ENCODE measurements around the gene SALL3. TPM values are rescaled to one million over a fixed set of nuclear protein-coding genes. Genes with fewer than 3 reads are reported as not detected.

The SALL3 gene
- total and polyA plus RNA-seq, 2 of the 13 experiments (the other 11 are each of a cell fraction or from before 2014, with no cell fraction given), result not detected

GRCh38 chr18:79013869-79014268 lies 34.3 kb downstream of the SALL3 start:
- H3K27ac ChIP-seq (ENCODE audit: extremely low read length, insufficient read depth, low read length), result no peak overlapping the region

GRCh38 chr18:79018911-79019310 lies 39.3 kb downstream of the SALL3 start:
- POLR2A ChIA-PET, result no interaction called here
- Histone ChIP-seq H3K9ac (ENCODE audit: insufficient read depth, low read depth, low read length) (no peak overlapping the region), H3K79me2 (ENCODE audit: insufficient read depth, low read length) (no peaks in the 10 kb centered on the region), H3K4me3 (replicated peaks in 1 of 3; ENCODE audit: insufficient read depth in 1 of 3, low read depth in 2 of 3, low read length in 3 of 3) (no peak overlapping the region), H3K9me3 (ENCODE audit: low read length) (0 out of 2 replicates have a peak, but pooled peaks cover 5% of the 10 kb centered on the region), H3K27me3 (ENCODE audit: control insufficient read depth in 1 of 2, insufficient read depth in 2 of 2, low read length in 2 of 2) (peaks cover 4 to 56% of the 10 kb centered on the region in 2 experiments), H3K36me3 (replicated peaks in 1 of 2; ENCODE audit: control insufficient read depth in 1 of 2, insufficient read depth in 2 of 2, low read length in 2 of 2) (no peaks in the 10 kb centered on the region), H3K27ac (ENCODE audit: extremely low read length, insufficient read depth, low read length) (no peak overlapping the region), H4K20me1 (ENCODE audit: insufficient read depth, low read length) (no peaks in the 10 kb centered on the region), H3K4me1 (ENCODE audit: insufficient read depth, low read length) (no peaks in the 10 kb centered on the region), H2AFZ (ENCODE audit: low read length) (no peak overlapping the region), H3K4me2 (ENCODE audit: low read depth, low read length) (no peak overlapping the region)
- CTCF ChIA-PET (ENCODE audit: low intra/inter-chr PET ratio, low total read pairs), result no interaction called here
- in situ Hi-C loops (cut with HindIII; ENCODE audit: extremely low pct_ligation_motif_present, low pct_unique_long_range_greater_than_20kb) (no loop called here), intact Hi-C loops (cut with micrococcal nuclease; ENCODE audit: unreplicated experiment) (no loop called here)
- no TSS peak for BruUV-seq (replicated peaks)
- FAIRE-seq, result no peak
- WGBS (ENCODE audit: low lambda C conversion rate), result 40% methylated on average over 2 of the region's 12 CpGs
- ATAC-seq, result no peak; the same call in 2 of the 3 replicates
- no peak for DNase-seq (ENCODE audit: low spot score)
- TF ChIP-seq FOSL1 (CRISPR knock-in tag; IDR thresholded peaks at IDR 0.05; ENCODE audit: borderline replicate concordance), result no peak
- TF ChIP-seq TEAD3 (CRISPR knock-in tag; optimal IDR thresholded peaks at IDR 0.05; ENCODE audit: borderline replicate concordance), result no peak
- TF ChIP-seq ZNF317 (CRISPR knock-in tag; IDR thresholded peaks at IDR 0.05), result no peak
- TF ChIP-seq, protein P1, sequence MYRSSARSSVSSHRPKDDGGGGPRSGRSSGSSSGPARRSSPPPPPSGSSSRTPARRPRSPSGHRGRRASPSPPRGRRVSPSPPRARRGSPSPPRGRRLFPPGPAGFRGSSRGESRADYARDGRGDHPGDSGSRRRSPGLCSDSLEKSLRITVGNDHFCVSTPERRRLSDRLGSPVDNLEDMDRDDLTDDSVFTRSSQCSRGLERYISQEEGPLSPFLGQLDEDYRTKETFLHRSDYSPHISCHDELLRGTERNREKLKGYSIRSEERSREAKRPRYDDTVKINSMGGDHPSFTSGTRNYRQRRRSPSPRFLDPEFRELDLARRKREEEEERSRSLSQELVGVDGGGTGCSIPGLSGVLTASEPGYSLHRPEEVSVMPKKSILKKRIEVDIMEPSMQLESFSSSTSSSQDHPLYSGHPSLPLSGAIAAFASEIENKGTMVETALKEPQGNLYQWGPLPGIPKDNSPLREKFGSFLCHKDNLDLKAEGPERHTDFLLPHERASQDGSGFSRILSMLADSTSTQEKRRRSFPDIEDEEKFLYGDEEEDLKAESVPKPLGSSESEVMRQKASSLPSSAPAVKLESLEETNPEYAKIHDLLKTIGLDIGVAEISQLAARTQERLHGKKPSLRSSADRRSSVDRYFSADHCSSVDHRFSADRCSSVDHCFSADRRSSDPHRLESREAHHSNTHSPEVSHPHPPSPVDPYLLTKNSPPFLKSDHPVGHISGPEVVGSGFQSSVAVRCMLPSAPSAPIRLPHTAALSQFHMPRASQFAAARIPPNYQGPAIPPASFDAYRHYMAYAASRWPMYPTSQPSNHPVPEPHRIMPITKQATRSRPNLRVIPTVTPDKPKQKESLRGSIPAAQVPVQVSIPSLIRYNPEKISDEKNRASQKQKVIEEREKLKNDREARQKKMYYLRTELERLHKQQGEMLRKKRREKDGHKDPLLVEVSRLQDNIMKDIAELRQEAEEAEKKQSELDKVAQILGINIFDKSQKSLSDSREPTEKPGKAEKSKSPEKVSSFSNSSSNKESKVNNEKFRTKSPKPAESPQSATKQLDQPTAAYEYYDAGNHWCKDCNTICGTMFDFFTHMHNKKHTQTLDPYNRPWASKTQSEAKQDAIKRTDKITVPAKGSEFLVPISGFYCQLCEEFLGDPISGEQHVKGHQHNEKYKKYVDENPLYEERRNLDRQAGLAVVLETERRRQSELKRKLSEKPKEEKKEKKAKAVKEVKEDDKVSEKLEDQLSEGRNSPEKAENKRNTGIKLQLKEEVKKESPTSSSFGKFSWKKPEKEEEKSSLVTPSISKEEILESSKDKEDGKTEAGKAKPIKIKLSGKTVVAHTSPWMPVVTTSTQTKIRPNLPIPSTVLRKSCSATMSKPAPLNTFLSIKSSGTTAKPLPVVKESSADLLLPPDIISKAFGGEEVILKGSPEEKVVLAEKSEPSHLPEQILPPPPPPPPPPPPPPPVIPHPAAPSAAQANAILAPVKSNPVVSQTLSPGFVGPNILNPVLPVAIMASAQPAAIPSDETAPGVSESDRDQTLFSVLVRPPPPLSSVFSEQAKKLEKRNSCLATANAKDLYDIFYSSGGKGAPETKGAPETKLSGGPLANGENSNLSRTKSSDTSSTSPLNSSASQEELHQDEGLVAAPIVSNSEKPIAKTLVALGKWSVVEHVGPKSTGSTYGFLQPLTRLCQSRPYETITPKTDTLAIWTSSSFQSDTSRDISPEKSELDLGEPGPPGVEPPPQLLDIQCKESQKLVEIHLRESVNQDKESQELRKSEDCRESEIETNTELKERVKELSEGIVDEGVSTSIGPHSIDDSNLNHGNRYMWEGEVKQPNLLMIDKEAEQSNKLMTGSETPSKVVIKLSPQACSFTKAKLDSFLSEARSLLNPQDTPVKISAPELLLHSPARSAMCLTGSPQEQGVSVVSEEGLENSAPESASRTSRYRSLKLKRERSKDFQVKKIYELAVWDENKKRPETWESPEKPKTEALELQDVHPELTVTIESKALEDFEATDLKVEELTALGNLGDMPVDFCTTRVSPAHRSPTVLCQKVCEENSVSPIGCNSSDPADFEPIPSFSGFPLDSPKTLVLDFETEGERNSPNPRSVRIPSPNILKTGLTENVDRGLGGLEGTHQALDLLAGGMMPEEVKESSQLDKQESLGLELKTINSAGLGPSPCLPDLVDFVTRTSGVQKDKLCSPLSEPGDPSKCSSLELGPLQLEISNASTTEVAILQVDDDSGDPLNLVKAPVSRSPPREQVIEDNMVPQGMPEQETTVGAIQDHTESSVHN (CRISPR knock-in tag; IDR thresholded peaks at IDR 0.05), result no peak
- no peak for TF ChIP-seq ZNF572 (CRISPR knock-in tag; IDR thresholded peaks at IDR 0.05)
- TF ChIP-seq ZNF552 (CRISPR knock-in tag; IDR thresholded peaks at IDR 0.05; ENCODE audit: borderline replicate concordance), result no peak

More at GRCh38 chr18:79013869-79014268, 34.3 kb downstream of the SALL3 start:
- ChIA-PET POLR2A (no interaction called here), CTCF (ENCODE audit: low intra/inter-chr PET ratio, low total read pairs) (no interaction called here)
- H3K27me3 ChIP-seq (ENCODE audit: control insufficient read depth in 1 of 2, insufficient read depth in 2 of 2, low read length in 2 of 2), result peaks cover 3 to 56% of the 10 kb centered on the region in 2 experiments; a peak in 4 of 5 replicates
- WGBS (ENCODE audit: low lambda C conversion rate), result 15% methylated on average over 6 of the region's 10 CpGs
- FAIRE-seq, result no peak
- no peak overlapping the region for H3K4me3 ChIP-seq (replicated peaks in 1 of 3; ENCODE audit: insufficient read depth in 1 of 3, low read depth in 2 of 3, low read length in 3 of 3)
- no peaks in the 10 kb centered on the region for H4K20me1 ChIP-seq (ENCODE audit: insufficient read depth, low read length)
- H3K4me2 ChIP-seq (ENCODE audit: low read depth, low read length), result no peak overlapping the region
- BruUV-seq (replicated peaks), result no TSS peak
- no peak overlapping the region for H3K9ac ChIP-seq (ENCODE audit: insufficient read depth, low read depth, low read length)
- in situ Hi-C loops (cut with HindIII; ENCODE audit: extremely low pct_ligation_motif_present, low pct_unique_long_range_greater_than_20kb), result no loop called here
- H3K79me2 ChIP-seq (ENCODE audit: insufficient read depth, low read length), result no peaks in the 10 kb centered on the region
- DNase-seq (ENCODE audit: low spot score), result no peak
- ATAC-seq, result no peak
- H3K4me1 ChIP-seq (ENCODE audit: insufficient read depth, low read length), result no peaks in the 10 kb centered on the region
- no peaks in the 10 kb centered on the region for H3K36me3 ChIP-seq (replicated peaks in 1 of 2; ENCODE audit: control insufficient read depth in 1 of 2, insufficient read depth in 2 of 2, low read length in 2 of 2)
- no peak for TF ChIP-seq ZBTB42 (CRISPR knock-in tag; IDR thresholded peaks at IDR 0.05)
- no peak for TF ChIP-seq TBL1XR1 (IDR thresholded peaks at IDR 0.05; ENCODE audit: borderline replicate concordance, low read length, partially characterized antibody)
- TF ChIP-seq CREB3 (CRISPR knock-in tag; IDR thresholded peaks at IDR 0.05), result no peak
- TF ChIP-seq HNRNPUL1 (IDR thresholded peaks at IDR 0.05; ENCODE audit: low read depth, low read length), result no peak
- TF ChIP-seq ZNF383 (CRISPR knock-in tag; IDR thresholded peaks at IDR 0.05; ENCODE audit: borderline replicate concordance), result no peak
- no peak for TF ChIP-seq GPN1 (CRISPR knock-in tag; IDR thresholded peaks at IDR 0.05; ENCODE audit: borderline replicate concordance)
- intact Hi-C loops (cut with micrococcal nuclease; ENCODE audit: unreplicated experiment), result no loop called here
- H2AFZ ChIP-seq (ENCODE audit: low read length), result no peak overlapping the region
- no peaks in the 10 kb centered on the region for H3K9me3 ChIP-seq (ENCODE audit: low read length)
